WTC11 (cell line): Measurements from ENCODE around the gene SLC29A1. TPM values are rescaled to one million over a fixed set of nuclear protein-coding genes. Genes with fewer than 3 reads are reported as not detected.
A peak's percentile ranks its signal among the peaks of the same experiment; 100 is the strongest.

Experiments
- ATAC-seq: fragments of 200-7000 bp; cut with Tn5 transposase; 2 replicates; pipeline ENCODE4 v1.10.0; 2021; ENCODE audit warnings: mild to moderate bottlenecking, moderate library complexity
- Bru-seq: library from RNA; stranded (reverse); fragments of 400-500 nt; gene quantifications from one replicate; lab custom pipeline; 2021; lab: Mats Ljungman, UMichigan
- CTCF ChIA-PET: fragments of 300-600 bp; sonication (Branson Sonifier 250); formaldehyde crosslinking; loops from one replicate; lab custom pipeline; 2021; ENCODE audit warnings: antibody characterized with exemption; lab: Charles Lee
- POLR2A ChIA-PET: fragments of 350-600 bp; sonication (Branson Sonifier 250); formaldehyde crosslinking; loops from one replicate; lab custom pipeline; 2021; ENCODE audit warnings: antibody characterized with exemption; lab: Charles Lee
- DNase-seq: peaks from one replicate; pipeline ENCODE4 v3.0.0; 2021; ENCODE audit warnings: low spot score
- H3K27ac Mint-ChIP-seq: 2 replicates; pipeline ENCODE4 v1.8.0; 2021; ENCODE audit warnings: mixed read lengths
- H3K27me3 Mint-ChIP-seq: 2 replicates; pipeline ENCODE4 v1.8.0; 2021; ENCODE audit warnings: low read depth, mild to moderate bottlenecking, moderate library complexity, mixed read lengths
- H3K36me3 Mint-ChIP-seq: 2 replicates; pipeline ENCODE4 v1.8.0; 2021; ENCODE audit warnings: mixed read lengths
- H3K4me1 Mint-ChIP-seq: 2 replicates; pipeline ENCODE4 v1.8.0; 2022; ENCODE audit warnings: mixed read lengths
- H3K4me3 Mint-ChIP-seq: 2 replicates; pipeline ENCODE4 v1.8.0; 2021; ENCODE audit warnings: mild to moderate bottlenecking, moderate library complexity, mixed read lengths
- H3K9me3 Mint-ChIP-seq: 2 replicates; pipeline ENCODE4 v1.8.0; 2021; ENCODE audit warnings: mixed read lengths
- AFF4 ChIP-seq: sonication (generic); formaldehyde crosslinking; IDR thresholded peaks from 2 replicates; pipeline ENCODE4 v1.8.1; 2023; ENCODE audit warnings: mild to moderate bottlenecking, missing genetic modification reagents, borderline replicate concordance
- AR ChIP-seq: fragments of 250-450 bp; sonication (Bioruptor Pico); IDR thresholded peaks from 2 replicates; pipeline ENCODE4 v1.9.0; 2021; ENCODE audit warnings: mild to moderate bottlenecking
- E2F4 ChIP-seq: sonication (generic); formaldehyde crosslinking; IDR thresholded peaks from 2 replicates; pipeline ENCODE4 v1.8.1; 2022; ENCODE audit warnings: low read depth, mild to moderate bottlenecking, moderate library complexity, missing genetic modification reagents, borderline replicate concordance
- ERG ChIP-seq: fragments of 250-450 bp; sonication (Bioruptor Pico); IDR thresholded peaks from 2 replicates; pipeline ENCODE4 v1.8.0; 2021; ENCODE audit warnings: mild to moderate bottlenecking
- ESRRA ChIP-seq: sonication (generic); formaldehyde crosslinking; IDR thresholded peaks from 2 replicates; pipeline ENCODE4 v1.8.1; 2022; ENCODE audit warnings: mild to moderate bottlenecking, missing genetic modification reagents, borderline replicate concordance
- FOXK1 ChIP-seq: sonication (generic); formaldehyde crosslinking; IDR thresholded peaks from 2 replicates; pipeline ENCODE4 v1.8.0; 2022; ENCODE audit warnings: mild to moderate bottlenecking, moderate library complexity, missing genetic modification reagents
- GRHL2 ChIP-seq: fragments of 250-450 bp; sonication (Bioruptor Pico); IDR thresholded peaks from 2 replicates; pipeline ENCODE4 v1.8.0; 2022; ENCODE audit warnings: mild to moderate bottlenecking, moderate library complexity; ENCODE audit not compliant: insufficient replicate concordance, severe bottlenecking
- HMGA2 ChIP-seq: fragments of 250-450 bp; sonication (Bioruptor Pico); IDR thresholded peaks from 2 replicates; pipeline ENCODE4 v1.4.0; 2021; ENCODE audit warnings: mild to moderate bottlenecking, moderate library complexity
- IRF2 ChIP-seq: sonication (generic); formaldehyde crosslinking; IDR thresholded peaks from 2 replicates; pipeline ENCODE4 v1.8.0; 2022; ENCODE audit warnings: low read depth, missing genetic modification reagents, borderline replicate concordance
- JAZF1 ChIP-seq: fragments of 250-450 bp; sonication (Bioruptor Pico); IDR thresholded peaks from 2 replicates; pipeline ENCODE4 v1.9.0; 2021; ENCODE audit warnings: moderate library complexity, mild to moderate bottlenecking, inconsistent platforms
- NFYB ChIP-seq: sonication (generic); formaldehyde crosslinking; conservative IDR thresholded peaks from 2 replicates; pipeline ENCODE4 v1.8.0; 2022; ENCODE audit warnings: low read depth, missing genetic modification reagents
- PRDM15 ChIP-seq: sonication (generic); formaldehyde crosslinking; IDR thresholded peaks from 2 replicates; pipeline ENCODE4 v1.8.0; 2022; ENCODE audit warnings: missing genetic modification reagents
- SMAD3 ChIP-seq: sonication (generic); formaldehyde crosslinking; IDR thresholded peaks from 2 replicates; pipeline ENCODE4 v1.8.0; 2022; ENCODE audit warnings: missing genetic modification reagents, mild to moderate bottlenecking, borderline replicate concordance
- SMAD4 ChIP-seq: sonication (generic); formaldehyde crosslinking; IDR thresholded peaks from 2 replicates; pipeline ENCODE4 v1.8.0; 2022; ENCODE audit warnings: mild to moderate bottlenecking, missing genetic modification reagents
- SOX15 ChIP-seq: fragments of 250-450 bp; sonication (Bioruptor Pico); IDR thresholded peaks from 2 replicates; pipeline ENCODE4 v1.9.0; 2021; ENCODE audit warnings: mild to moderate bottlenecking
- TP53 ChIP-seq: sonication (generic); formaldehyde crosslinking; IDR thresholded peaks from 2 replicates; pipeline ENCODE4 v1.8.1; 2023; ENCODE audit warnings: mild to moderate bottlenecking, missing genetic modification reagents
- ZNF232 ChIP-seq: sonication (generic); formaldehyde crosslinking; IDR thresholded peaks from 2 replicates; pipeline ENCODE4 v1.8.0; 2022; ENCODE audit warnings: mild to moderate bottlenecking, missing genetic modification reagents
- ZNF396 ChIP-seq: fragments of 250-450 bp; sonication (Bioruptor Pico); IDR thresholded peaks from 2 replicates; pipeline ENCODE4 v1.8.0; 2021; ENCODE audit warnings: mild to moderate bottlenecking, moderate library complexity, borderline replicate concordance
- ZNF416 ChIP-seq: fragments of 250-450 bp; sonication (Bioruptor Pico); IDR thresholded peaks from 2 replicates; pipeline ENCODE4 v1.9.0; 2021; ENCODE audit warnings: mild to moderate bottlenecking, inconsistent platforms
- long read RNA-seq, 3 experiments: library from RNA in 1 of 3; library from capped mRNA in 1 of 3; library from polyadenylated mRNA in 1 of 3; unstranded in 2 of 3; stranded (forward) in 1 of 3; transcript quantifications; one replicate each; pipeline ENCODE4 v2.0.0, GENCODE V29; 2021
- total RNA-seq: library from RNA; stranded (reverse); gene quantifications from 3 replicates; pipeline ENCODE4 v1.2.3, GENCODE V29; 2021

Gene SLC29A1
- total RNA-seq = 131 to 139 TPM (median 132 TPM) in 3 replicates
- Bru-seq, nascent RNA = percentile 75 among the genes with signal in this experiment
- long read RNA-seq, experiment 1, transcript SLC29A1-206 (13 exons, 2,183 nt) = major isoform, 690 of 1,741 reads
- long read RNA-seq, experiment 1, transcript SLC29A1-209 (13 exons, 2,318 nt) = minor isoform, 53 of 1,741 reads
- long read RNA-seq, experiment 1, transcript SLC29A1-201 (12 exons, 2,159 nt) = minor isoform, 10 of 1,741 reads
- long read RNA-seq, experiment 1, partial matches to known transcripts = 621 of 1,741 reads
- long read RNA-seq, experiment 1, other reads (novel, unspliced or antisense) = 354 of 1,741 reads
- long read RNA-seq, experiment 2, transcript SLC29A1-209 (13 exons, 2,318 nt) = minor isoform, 9 of 834 reads
- long read RNA-seq, experiment 2, transcript SLC29A1-206 (13 exons, 2,183 nt) = major isoform, 64 of 834 reads
- long read RNA-seq, experiment 2, transcript SLC29A1-201 (12 exons, 2,159 nt) = minor isoform, 26 of 834 reads
- long read RNA-seq, experiment 2, partial matches to known transcripts = 652 of 834 reads
- long read RNA-seq, experiment 2, other reads (novel, unspliced or antisense) = 80 of 834 reads
- long read RNA-seq, experiment 3, transcript SLC29A1-206 (13 exons, 2,183 nt) = major isoform, 184 of 323 reads
- long read RNA-seq, experiment 3, partial matches to known transcripts = 7 of 323 reads
- long read RNA-seq, experiment 3, other reads (novel, unspliced or antisense) = 129 of 323 reads

- Mint-ChIP-seq H3K27me3 (no peaks in the 10 kb centered on the region), H3K36me3 (peaks cover 5% of the 10 kb centered on the region; the same call in 1 of the 2 replicates), H3K27ac (peak within 1 kb of the TSS; percentile 95), H3K4me1 (peaks cover 57% of the 10 kb centered on the region), H3K4me3 (peak within 1 kb of the TSS; percentile 89), H3K9me3 (no peaks in the 10 kb centered on the region)
- CTCF ChIA-PET = interaction anchor here (0.6 to 10.7 kb wide), 22 partner anchors 9 to 123 kb away, joined by 3 to 174 read pairs (median 4); partner anchors contain the start of genes HSP90AB1 and SLC35B2
- ATAC-seq (peak; percentile 38), DNase-seq (peak; percentile 87)
- POLR2A ChIA-PET = interaction anchor here (0.6 to 5.7 kb wide), 10 partner anchors 11 to 51 kb away, joined by 3 to 63 read pairs (median 6); partner anchors contain the start of genes HSP90AB1 and SLC35B2
- no peak for TF ChIP-seq PRDM15
- no peak for TF ChIP-seq AR
- no peak for TF ChIP-seq IRF2 (CRISPR knock-in tag)
- no peak for TF ChIP-seq ZNF396 (CRISPR knock-in tag)
- TF ChIP-seq ESRRA (CRISPR knock-in tag) = peak; percentile 63; the same call in 1 of the 2 replicates
- TF ChIP-seq SMAD3 (CRISPR knock-in tag) = no peak
- no peak for TF ChIP-seq ERG
- no peak for TF ChIP-seq ZNF416
- no peak for TF ChIP-seq HMGA2
- peak; percentile 15; the same call in 1 of the 2 replicates for TF ChIP-seq NFYB (CRISPR knock-in tag)
- no peak for TF ChIP-seq SMAD4
- 0 out of 2 replicates have a peak, but pooled peaks have one; percentile 67 for TF ChIP-seq FOXK1
- TF ChIP-seq ZNF232 (CRISPR knock-in tag) = peak; percentile 54; the same call in 1 of the 2 replicates
- TF ChIP-seq SOX15 (CRISPR knock-in tag) = no peak
- 0 out of 2 replicates have a peak, but pooled peaks have one; percentile 79 for TF ChIP-seq TP53 (CRISPR knock-in tag)
- TF ChIP-seq GRHL2 = no peak
- TF ChIP-seq E2F4 = peak; percentile 66; the same call in 1 of the 2 replicates
- no peak for TF ChIP-seq AFF4 (CRISPR knock-in tag)
- TF ChIP-seq JAZF1 (CRISPR knock-in tag) = no peak
Observed at GRCh38 chr6:44223319-44224028, at the start of gene SLC29A1. TSS of gene SLC29A1 (plus strand) at chr6:44223595. CDS start at chr6:44227314, 3,719 bp downstream.
